Measurements from ENCODE around the gene ZNF284. TPM values are rescaled to one million over a fixed set of nuclear protein-coding genes. Genes with fewer than 3 reads are reported as not detected.

ZNF284 gene
- total RNA-seq, 1 experiment from 2014 or later, result 2.6 TPM

- no peak overlapping the region for H4K8ac ChIP-seq (replicated peaks; ENCODE audit: insufficient read length, low read depth, low read length)
- H3T11ph ChIP-seq (ENCODE audit: low read length), result no peak overlapping the region
- H3K9me3 ChIP-seq (ENCODE audit: control insufficient read depth, low read depth, low read length), result no peaks in the 10 kb centered on the region
- no peak overlapping the region for H2BK120ac ChIP-seq (ENCODE audit: low read depth, low read length, poor library complexity, severe bottlenecking)
- H2BK20ac ChIP-seq (ENCODE audit: low read depth, low read length, poor library complexity, severe bottlenecking), result no peak overlapping the region
- H3K36me3 Mint-ChIP-seq (ENCODE audit: insufficient read depth in 1 of 3, low read depth in 3 of 3), result peaks cover 51 to 57% (median 56%) of the 10 kb centered on the region in 3 experiments
- H3K4ac ChIP-seq (ENCODE audit: low read depth, low read length), result no peak overlapping the region
- H2BK5ac ChIP-seq (ENCODE audit: insufficient read length, low read length), result no peak overlapping the region
- no peak overlapping the region for H2AK5ac ChIP-seq (ENCODE audit: insufficient read length, low read length)
- H3K79me1 ChIP-seq (ENCODE audit: insufficient read depth, low read depth, low read length, poor library complexity, severe bottlenecking), result no peaks in the 10 kb centered on the region
- no peak overlapping the region for H3K4me3 Mint-ChIP-seq
- no peaks in the 10 kb centered on the region for H4K20me1 ChIP-seq (ENCODE audit: control insufficient read depth, insufficient read depth, insufficient read length)
- no peak overlapping the region for H4K91ac ChIP-seq (ENCODE audit: insufficient read length, low read depth, low read length)
- peaks cover 4 to 9% of the 10 kb centered on the region in 2 experiments for H3K4me1 Mint-ChIP-seq
- no peak overlapping the region for H3K18ac ChIP-seq (ENCODE audit: insufficient read length, low read depth, low read length)
- H3K56ac ChIP-seq (ENCODE audit: insufficient read length, low read depth, low read length), result no peak overlapping the region
- H3K27ac Mint-ChIP-seq, result no peak overlapping the region
- no peaks in the 10 kb centered on the region for H3K27me3 Mint-ChIP-seq (ENCODE audit: low read depth)
- H3K23me2 ChIP-seq (ENCODE audit: insufficient read length, low read depth, low read length, poor library complexity, severe bottlenecking), result peaks cover 10% of the 10 kb centered on the region
- 0 out of 2 replicates have a peak, but pooled peaks cover 2% of the 10 kb centered on the region for H3K4me1 ChIP-seq (ENCODE audit: insufficient read depth, low read length)
- H2AFZ ChIP-seq (ENCODE audit: low read length), result no peak overlapping the region
- no peak overlapping the region for H2BK15ac ChIP-seq (ENCODE audit: low read depth, low read length)
- no peak overlapping the region for H4K5ac ChIP-seq (ENCODE audit: insufficient read length, low read depth, low read length)
- no peak overlapping the region for H2BK12ac ChIP-seq (ENCODE audit: insufficient read length, low read depth, low read length)
- no peak overlapping the region for H3K27ac ChIP-seq (ENCODE audit: insufficient read length, low read depth, low read length)
- H3K4me2 ChIP-seq (ENCODE audit: insufficient read depth, insufficient read length, low read length), result no peak overlapping the region
- no CpG with 5 or more reads among the region's 5 CpGs for WGBS (ENCODE audit: extremely low coverage, insufficient read length, low lambda C conversion rate)
- H3K9me3 Mint-ChIP-seq, result peaks cover 0 to 31% of the 10 kb centered on the region in 2 experiments; a peak in 3 of 5 replicates
- H3K23ac ChIP-seq (ENCODE audit: insufficient read length, low read depth, low read length), result no peak overlapping the region
- H3K27me3 ChIP-seq (ENCODE audit: insufficient read depth, low read length), result no peaks in the 10 kb centered on the region
- H3K79me2 ChIP-seq (ENCODE audit: insufficient read depth, low read length), result no peaks in the 10 kb centered on the region
- no peak overlapping the region for H3K9ac ChIP-seq (ENCODE audit: extremely low read depth, insufficient read length, low read length)
- peak; percentile 28 for DNase-seq
- no peak overlapping the region for H3K14ac ChIP-seq (ENCODE audit: insufficient read depth, low read length)
- peak; percentile 42; the same call in 2 of the 3 replicates for TF ChIP-seq CTCF (conservative IDR thresholded peaks at IDR 0.05)
Measured at GRCh38 chr19:44055870-44056269, 16.1 kb upstream of the ZNF284 start.

All from H9 (cell line).